Peyer's patch (tissue), 4 donors: ENCODE data around the gene AK4. TPM values are rescaled to one million over a fixed set of nuclear protein-coding genes. Genes with fewer than 3 reads are reported as not detected.

ENCODE experiments used
- DNase-seq, 3 donors: peaks; one replicate each; pipeline ENCODE4 v3.0.0-alpha.2; 2017 to 2019
- H3K27ac ChIP-seq, 4 donors: fragments of 200-600 bp; sonication (generic); one replicate each; pipeline ENCODE4 v1.5.1; 2016 to 2019
- H3K27me3 ChIP-seq, 2 donors: fragments of 200-600 bp; sonication (generic); one replicate each; pipeline ENCODE4 v1.5.1; 2019
- H3K36me3 ChIP-seq, 3 donors: fragments of 200-600 bp; sonication (generic); one replicate each; pipeline ENCODE4 v1.5.1; 2016 to 2019
- H3K4me1 ChIP-seq, 4 donors: fragments of 200-600 bp; sonication (generic); one replicate each; pipeline ENCODE4 v1.5.1; 2016 to 2019
- H3K4me3 ChIP-seq, 4 donors: fragments of 200-600 bp; sonication (generic); 1 replicate in 3 of 4; 2 replicates in 1 of 4; pipeline ENCODE4 v1.5.1; 2016 to 2019; ENCODE audit warnings: mild to moderate bottlenecking in 1 of 4
- H3K9me3 ChIP-seq, 4 donors: fragments of 200-600 bp; sonication (generic); one replicate each; pipeline ENCODE4 v1.5.1; 2016 to 2019; ENCODE audit warnings: mild to moderate bottlenecking in 1 of 4
- CTCF ChIP-seq, 6 experiments: fragments of 450-650 bp in 4 of 6; fragments of 200-600 bp in 2 of 6; sonication (generic) in 1 of 6; IDR thresholded peaks; one replicate each; pipeline ENCODE4 v1.5.1; 2017 to 2019; ENCODE audit warnings: antibody characterized with exemption in 6 of 6, mild to moderate bottlenecking in 3 of 6, moderate library complexity in 1 of 6
- POLR2A ChIP-seq, 2 donors: fragments of 450-650 bp; IDR thresholded peaks; one replicate each; pipeline ENCODE4 v1.5.1; 2017; ENCODE audit warnings: antibody characterized with exemption in 2 of 2, mild to moderate bottlenecking in 2 of 2, moderate library complexity in 2 of 2
- small RNA-seq, 2 donors: library from RNA; depleted of rRNA; stranded (forward); fragments of <200 nt; gene quantifications; one replicate each; pipeline ENCODE3, GENCODE V24; 2016
- total RNA-seq, 4 donors: library from RNA; depleted of rRNA; stranded (reverse); fragments of >200 nt; gene quantifications; one replicate each; pipeline ENCODE4 v1.1.0, GENCODE V29; 2016

AK4 gene
- total RNA-seq, 4 donors from 2014 or later: 4.8 to 12.2 (median 6.8) TPM

DNA sequence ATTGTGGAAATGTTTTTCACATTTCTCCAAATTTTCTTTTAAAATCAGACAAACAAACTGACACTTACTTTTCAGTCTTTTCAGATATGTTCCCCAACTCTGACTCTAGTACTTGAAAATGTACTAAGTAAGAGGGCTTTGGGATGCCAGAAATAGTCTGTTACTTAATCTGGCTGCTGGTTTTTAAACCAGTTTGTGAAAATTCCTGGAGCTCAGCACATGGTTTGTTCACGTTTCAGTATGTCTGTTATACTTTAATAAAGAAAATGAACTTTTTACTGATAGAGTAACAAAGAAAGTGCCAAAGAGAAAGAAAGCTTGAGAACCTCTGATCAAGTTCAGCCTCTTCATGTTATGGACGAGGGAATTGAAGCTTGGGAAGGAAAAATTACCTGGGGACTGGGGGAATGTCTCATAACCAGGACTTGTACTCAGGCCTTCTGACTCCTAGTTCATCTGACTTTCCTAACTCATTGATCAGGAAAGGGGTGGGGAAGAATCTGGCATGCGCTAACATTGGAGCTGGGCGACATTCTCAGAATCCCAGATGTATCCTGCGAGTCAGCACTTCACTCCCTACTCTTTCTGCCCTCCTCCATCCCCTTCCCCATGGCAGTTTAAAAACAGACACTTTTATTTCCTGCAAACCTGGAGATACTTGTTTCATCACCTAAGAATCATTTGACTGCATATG is 130.5 kb downstream of the AK4 start:
- no peak overlapping the region for H3K4me3 ChIP-seq
- H3K36me3 ChIP-seq: no peaks in the 10 kb centered on the region
- no peak for DNase-seq
- no peaks in the 10 kb centered on the region for H3K27me3 ChIP-seq
- H3K4me1 ChIP-seq: no peaks in the 10 kb centered on the region
- H3K27ac ChIP-seq: no peak overlapping the region
- TF ChIP-seq CTCF (IDR thresholded peaks at IDR 0.05): no peak
- no peaks in the 10 kb centered on the region for H3K9me3 ChIP-seq

GRCh38 chr1:65279070-65279779 is 131.2 kb downstream of the AK4 start:
- no peak for DNase-seq
- Histone ChIP-seq H3K27me3 (no peaks in the 10 kb centered on the region), H3K9me3 (no peaks in the 10 kb centered on the region), H3K4me1 (no peaks in the 10 kb centered on the region), H3K4me3 (no peak overlapping the region), H3K27ac (no peak overlapping the region), H3K36me3 (no peaks in the 10 kb centered on the region)
- TF ChIP-seq POLR2A (IDR thresholded peaks at IDR 0.05) (no peak), CTCF (IDR thresholded peaks at IDR 0.05) (no peak)

Small RNA genes within 50 kb of the gene (small RNA-seq; reads per million reads assigned to genes)
- 0 reads per million in 2 donors for gene RPS29P7

Other genes starting within 250 kb of the AK4 start
- gene JAK1, start 181.7 kb upstream of the AK4 start, total RNA-seq: 100 to 1,000 TPM; 116 to 251 (median 126) TPM
- 1 to 10 TPM in 1 of 4 donors, under 1 TPM in 2, not detected in 1; 0.35 to 1.7 (median 0.76) TPM for gene DNAJC6, start 161.3 kb downstream of the AK4 start, total RNA-seq